Activated CD8-positive, alpha-beta memory T cell treated with anti-CD3 and anti-CD28 coated beads, Interleukin-2, amount 10 ng/mL, durations not matched to agents 7 days and 5 days (primary cell): ENCODE measurements around the gene RANBP6. TPM values are rescaled to one million over a fixed set of nuclear protein-coding genes. Genes with fewer than 3 reads are reported as not detected.

Source experiments
- ATAC-seq: fragments of 150-1000 bp; cut with Tn5 transposase; one replicate; pipeline ENCODE4 v1.10.0; 2021; ENCODE audit warnings: moderate library complexity
- CTCF ChIA-PET: fragments of 350-600 bp; sonication (Branson Sonifier 250); formaldehyde crosslinking; loops from one replicate; lab custom pipeline; 2021; ENCODE audit warnings: antibody characterized with exemption; lab: Charles Lee
- DNase-seq: peaks from one replicate; pipeline ENCODE4 v3.0.0-alpha.2; 2020
- H3K27ac Mint-ChIP-seq: one replicate; pipeline ENCODE4 v1.8.0; 2021; ENCODE audit warnings: mild to moderate bottlenecking, mixed read lengths
- H3K27me3 Mint-ChIP-seq: one replicate; pipeline ENCODE4 v1.8.0; 2021; ENCODE audit warnings: mixed read lengths
- H3K36me3 Mint-ChIP-seq: one replicate; pipeline ENCODE4 v1.8.0; 2021; ENCODE audit warnings: mild to moderate bottlenecking, mixed read lengths
- H3K4me1 Mint-ChIP-seq: one replicate; pipeline ENCODE4 v1.8.0; 2021; ENCODE audit warnings: mixed read lengths
- H3K4me3 Mint-ChIP-seq: one replicate; pipeline ENCODE4 v1.8.0; 2021; ENCODE audit warnings: mild to moderate bottlenecking, moderate library complexity, mixed read lengths
- H3K9me3 Mint-ChIP-seq: one replicate; pipeline ENCODE4 v1.8.0; 2022; ENCODE audit warnings: low read depth, mixed read lengths
- microRNA-seq: library from miRNA; unstranded; fragments of <30 nt; microRNA quantifications from one replicate; pipeline ENCODE4 v1.2.0, GENCODE V29; 2022
- total RNA-seq, 2 experiments: library from RNA; stranded (reverse); gene quantifications; one replicate each; pipeline ENCODE4 v1.2.3, GENCODE V29; 2021

Gene RANBP6
- total RNA-seq, 2 experiments from 2014 or later, result 18.8 to 24.0 TPM

DNA sequence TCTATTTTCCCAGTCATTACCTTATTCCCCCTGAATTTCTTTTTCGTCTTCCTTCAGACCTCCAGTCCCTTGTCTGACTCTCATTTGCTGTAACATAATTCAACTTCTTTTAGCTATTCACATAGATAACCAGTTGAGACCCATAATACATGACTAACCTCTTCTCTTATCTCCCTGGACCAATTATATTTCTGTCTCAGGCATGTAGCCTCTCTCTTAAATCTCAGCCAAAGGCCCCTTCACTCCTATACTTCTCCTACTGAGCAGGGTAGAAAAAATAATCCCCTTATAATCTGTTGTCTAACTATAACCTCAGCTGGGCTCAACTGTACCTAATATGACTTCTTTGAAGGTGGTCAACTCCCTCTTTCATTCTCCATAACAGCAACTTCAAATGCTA is 20.9 kb downstream of the RANBP6 start:
- Mint-ChIP-seq H3K4me3 (no peak overlapping the region), H3K27ac (no peak overlapping the region), H3K4me1 (peaks cover 16% of the 10 kb centered on the region), H3K36me3 (peaks cover 7% of the 10 kb centered on the region), H3K27me3 (no peaks in the 10 kb centered on the region), H3K9me3 (no peaks in the 10 kb centered on the region)
- no peak for DNase-seq
- CTCF ChIA-PET, result interaction anchor here (1.0 to 2.1 kb wide), 3 partner anchors 9 to 108 kb away, joined by 3 to 5 read pairs (median 4); no protein-coding TSS in a partner anchor
- no peak for ATAC-seq

DNA sequence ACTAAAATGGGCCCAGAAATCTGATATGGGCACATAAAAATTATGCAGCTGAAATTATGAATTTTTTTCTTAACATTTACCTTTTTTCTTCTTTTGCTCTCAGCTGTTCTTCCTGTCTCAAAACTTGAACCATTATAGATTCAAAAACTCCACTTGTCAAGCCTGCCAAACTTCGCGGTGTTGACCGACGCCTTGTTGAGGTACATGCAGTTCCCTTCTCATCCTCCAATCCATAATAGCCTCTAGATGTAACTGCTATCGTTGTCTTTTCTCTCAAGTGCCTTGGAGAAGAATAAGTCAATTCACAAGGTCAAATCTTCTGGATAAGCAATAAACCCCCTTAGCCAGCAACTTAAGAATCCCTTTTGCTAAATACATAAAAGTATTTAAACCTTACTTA is 27.2 kb downstream of the RANBP6 start:
- Mint-ChIP-seq H3K27me3 (no peaks in the 10 kb centered on the region), H3K4me1 (peaks cover 2% of the 10 kb centered on the region), H3K9me3 (no peaks in the 10 kb centered on the region), H3K27ac (no peak overlapping the region), H3K4me3 (no peak overlapping the region), H3K36me3 (peaks cover 16% of the 10 kb centered on the region)
- CTCF ChIA-PET, result no interaction called here
- ATAC-seq (no peak), DNase-seq (no peak)

DNA sequence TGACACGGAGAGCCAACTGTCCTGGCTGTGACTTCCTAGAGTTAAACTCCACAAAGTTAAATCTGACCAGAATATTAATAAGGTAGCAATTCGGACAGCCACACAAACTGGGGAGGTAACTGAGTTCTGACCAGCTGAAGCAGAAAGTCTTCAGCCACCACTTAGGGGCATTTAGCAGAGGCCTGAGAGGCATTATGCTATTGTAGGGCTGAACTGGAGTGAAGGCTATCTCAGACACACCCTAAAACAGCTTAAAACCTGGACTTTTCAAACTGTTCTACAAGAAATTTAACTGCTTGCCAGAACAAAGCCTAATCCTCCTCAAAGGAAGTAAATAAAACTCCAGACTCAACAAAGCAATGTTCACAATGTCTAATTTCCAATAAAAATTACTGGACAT is 32.4 kb downstream of the RANBP6 start:
- CTCF ChIA-PET, result interaction anchor here (1.2 kb wide), 1 partner anchor 97 kb away, joined by 3 read pairs; no protein-coding TSS in a partner anchor
- Mint-ChIP-seq H3K9me3 (no peaks in the 10 kb centered on the region), H3K27me3 (no peaks in the 10 kb centered on the region), H3K27ac (no peak overlapping the region), H3K4me1 (no peaks in the 10 kb centered on the region), H3K4me3 (no peak overlapping the region), H3K36me3 (peaks cover 14% of the 10 kb centered on the region)
- no peak for ATAC-seq
- DNase-seq, result no peak

DNA sequence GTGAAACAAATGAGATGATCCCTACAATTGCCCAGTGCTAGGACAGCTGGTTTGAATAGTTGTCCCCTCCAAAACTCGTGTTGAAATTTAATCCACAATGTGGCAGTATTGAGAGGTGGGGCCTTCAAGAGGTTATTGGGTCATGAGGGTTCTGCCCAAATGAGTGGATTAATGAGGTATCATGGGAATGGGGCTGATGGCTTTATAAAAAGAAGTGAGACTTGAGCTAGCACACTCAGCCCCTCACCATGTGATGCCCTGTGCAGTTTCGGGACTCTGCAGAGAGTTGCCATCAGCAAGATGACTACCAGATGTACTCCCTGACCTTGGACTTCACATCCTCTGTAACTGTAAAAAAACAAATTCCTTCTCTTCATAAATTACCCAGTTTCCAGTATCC is 33.1 kb downstream of the RANBP6 start:
- Mint-ChIP-seq H3K9me3 (no peaks in the 10 kb centered on the region), H3K36me3 (peaks cover 14% of the 10 kb centered on the region), H3K4me1 (no peaks in the 10 kb centered on the region), H3K27ac (no peak overlapping the region), H3K27me3 (no peaks in the 10 kb centered on the region), H3K4me3 (no peak overlapping the region)
- DNase-seq (no peak), ATAC-seq (no peak)
- CTCF ChIA-PET, result interaction anchor here (1.2 kb wide), 1 partner anchor 96 kb away, joined by 3 read pairs; no protein-coding TSS in a partner anchor

DNA sequence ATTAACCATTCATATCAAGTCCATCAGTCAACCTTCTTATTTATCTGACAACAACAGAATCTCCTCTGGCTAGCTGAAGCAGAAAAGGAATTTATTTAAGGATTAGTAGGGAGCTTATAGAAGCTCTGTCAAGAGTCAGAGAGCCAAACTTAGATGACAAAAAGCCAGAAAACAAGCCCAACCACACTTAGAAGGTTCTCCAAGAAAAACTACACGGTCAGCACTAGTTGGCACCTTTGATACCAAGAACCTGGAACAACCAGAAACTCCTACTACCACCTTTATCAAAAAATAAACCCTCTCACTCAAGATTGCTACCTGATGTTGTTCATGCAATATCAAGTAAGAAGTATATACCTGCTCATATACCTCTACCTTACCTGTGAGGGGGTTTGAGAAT is 36.9 kb downstream of the RANBP6 start:
- Mint-ChIP-seq H3K4me3 (no peak overlapping the region), H3K27ac (no peak overlapping the region), H3K9me3 (no peaks in the 10 kb centered on the region), H3K36me3 (peaks cover 22% of the 10 kb centered on the region), H3K4me1 (peaks cover 11% of the 10 kb centered on the region), H3K27me3 (no peaks in the 10 kb centered on the region)
- DNase-seq (no peak), ATAC-seq (no peak)
- CTCF ChIA-PET, result interaction anchor here (1.5 kb wide), 1 partner anchor 396 kb away, joined by 3 read pairs; no protein-coding TSS in a partner anchor

DNA sequence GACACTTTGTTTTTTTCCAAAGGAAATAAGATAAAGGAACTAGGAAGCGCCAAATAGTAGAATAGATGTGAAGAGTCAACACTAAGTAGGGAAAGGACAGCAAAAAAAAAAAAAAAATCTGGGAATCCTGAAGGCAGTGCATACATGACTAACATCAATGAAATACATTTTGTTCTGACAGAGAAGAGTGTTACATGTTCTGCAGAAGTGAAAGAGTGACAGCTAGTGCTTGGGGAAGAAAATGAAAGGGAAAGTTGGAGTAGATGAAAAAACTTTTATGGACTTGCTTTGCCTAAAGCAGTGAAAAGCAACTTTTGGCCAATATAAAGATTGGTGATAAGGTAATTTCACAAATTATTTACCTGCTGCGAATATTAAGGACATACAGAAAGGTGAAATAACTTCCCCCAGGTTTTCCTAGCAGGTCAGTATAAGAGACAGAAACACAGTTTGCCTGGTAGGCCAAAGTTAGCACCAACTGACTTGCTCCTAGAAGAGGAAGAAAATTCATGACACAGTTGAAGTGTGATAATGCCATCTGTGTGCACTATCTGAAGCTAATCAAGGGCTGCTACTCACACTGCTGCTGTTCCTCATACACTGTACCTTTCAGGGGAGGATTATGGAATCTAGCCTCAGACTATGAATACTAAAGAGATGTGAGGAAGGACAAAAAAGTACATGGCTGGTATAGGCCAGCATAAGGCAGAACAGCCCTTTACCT is 38.6 kb downstream of the RANBP6 start:
- Mint-ChIP-seq H3K36me3 (peaks cover 26% of the 10 kb centered on the region), H3K4me1 (peaks cover 20% of the 10 kb centered on the region), H3K27ac (peak overlapping the region; percentile 41), H3K9me3 (no peaks in the 10 kb centered on the region), H3K4me3 (no peak overlapping the region), H3K27me3 (no peaks in the 10 kb centered on the region)
- CTCF ChIA-PET, result interaction anchor here (1.0 to 1.5 kb wide), 3 partner anchors 30 to 394 kb away, joined by 3 to 4 read pairs (median 3); no protein-coding TSS in a partner anchor
- ATAC-seq (peak; percentile 30), DNase-seq (no peak)

DNA sequence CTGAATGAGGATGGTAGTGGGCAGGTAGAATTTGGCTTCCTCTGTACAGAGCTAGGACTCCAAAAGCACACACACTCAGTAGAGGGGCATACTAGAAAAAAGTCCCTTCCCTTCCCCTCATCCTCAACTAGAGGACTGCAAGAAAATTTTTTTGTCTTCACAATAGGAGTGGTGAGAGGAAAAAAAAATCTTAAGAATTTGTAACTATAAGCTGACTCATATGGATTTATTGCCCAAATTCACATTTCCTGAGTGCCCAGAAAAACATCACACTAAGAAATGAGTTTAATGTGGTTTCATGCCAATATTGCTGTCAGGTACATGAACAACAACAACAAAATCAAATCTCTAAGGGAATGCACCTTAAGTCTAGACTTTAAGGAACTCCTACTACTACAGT is 43.7 kb downstream of the RANBP6 start:
- Mint-ChIP-seq H3K36me3 (peaks cover 45% of the 10 kb centered on the region), H3K27ac (no peak overlapping the region), H3K9me3 (no peaks in the 10 kb centered on the region), H3K4me1 (peaks cover 22% of the 10 kb centered on the region), H3K27me3 (no peaks in the 10 kb centered on the region), H3K4me3 (no peak overlapping the region)
- CTCF ChIA-PET, result no interaction called here
- ATAC-seq (no peak), DNase-seq (no peak)

Small RNAs within 50 kb of the gene (microRNA-seq; reads per million reads assigned to microRNA genes)
- gene MIR4665, result 4.7 reads per million, percentile 11 among the genes with 10 or more reads in this experiment

Other genes starting within 250 kb of the RANBP6 start
- 10 to 100 TPM; 25.0 to 32.3 TPM for gene ERMP1, start 182.5 kb downstream of the RANBP6 start, total RNA-seq
- gene MLANA, start 124.7 kb downstream of the RANBP6 start, total RNA-seq, result not detected
- gene IL33, start 200.2 kb upstream of the RANBP6 start, total RNA-seq, result not detected